Bone marrow (tissue), 2 donors: ENCODE data around the gene CHST14.
"Not testable (repeated sequence)": the region's sequence is repeated elsewhere in the genome, so short reads cannot be mapped to it uniquely, and the experiment has no call there.

Experiments
- DNase-seq, 2 donors: peaks; one replicate each; lab custom pipeline; 2025; lab: John Stamatoyannopoulos, UW

Gene CHST14

DNA sequence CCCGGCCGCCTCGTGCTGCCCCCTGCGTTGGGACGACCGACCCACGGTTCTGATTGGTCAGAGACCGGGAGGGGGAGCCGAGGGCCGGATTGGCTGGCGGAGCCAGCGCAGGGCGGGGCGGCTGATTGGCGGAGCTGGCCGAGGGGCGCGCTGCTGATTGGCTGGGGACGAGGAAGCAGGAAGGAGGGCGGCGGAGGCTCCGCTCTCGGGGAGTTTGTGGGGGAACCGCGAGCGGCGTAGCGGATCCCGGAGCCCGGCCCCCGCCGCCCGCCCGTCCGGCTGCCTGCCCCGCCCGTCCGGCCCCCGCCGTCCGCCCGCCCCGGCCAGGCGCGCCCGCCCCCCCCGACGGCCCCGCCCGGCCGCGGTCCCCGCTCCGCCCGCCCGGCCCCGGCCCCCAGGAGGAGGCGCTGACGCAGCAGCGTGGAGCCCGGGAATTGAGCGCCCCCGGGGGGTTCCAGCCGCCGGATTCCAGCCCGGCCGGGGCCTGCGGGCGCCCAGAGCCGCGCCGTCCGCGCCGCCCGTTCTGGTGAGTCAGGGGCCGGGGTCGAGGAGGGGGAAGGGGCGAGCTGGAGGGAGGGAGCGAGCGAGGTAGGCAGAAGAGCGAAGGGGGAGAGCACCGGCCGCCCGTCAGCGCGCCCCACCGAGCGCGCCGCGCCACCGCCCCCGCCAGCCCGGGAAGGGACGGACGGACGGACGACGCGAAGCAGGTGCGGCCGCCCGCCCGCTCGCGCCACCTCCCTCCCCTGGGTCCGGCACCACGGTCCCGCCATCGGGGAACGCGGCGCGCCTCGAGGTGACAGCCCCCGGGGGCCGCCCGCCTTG is 29.8 kb upstream of the CHST14 start, which contains the start of gene BAHD1:
BAHD1 (plus strand) TSS at position 211 of the 822 bp plus-strand sequence. CDS start 17,512 bp downstream, outside the sequence.
- DNase-seq: peak; percentile 81

DNA sequence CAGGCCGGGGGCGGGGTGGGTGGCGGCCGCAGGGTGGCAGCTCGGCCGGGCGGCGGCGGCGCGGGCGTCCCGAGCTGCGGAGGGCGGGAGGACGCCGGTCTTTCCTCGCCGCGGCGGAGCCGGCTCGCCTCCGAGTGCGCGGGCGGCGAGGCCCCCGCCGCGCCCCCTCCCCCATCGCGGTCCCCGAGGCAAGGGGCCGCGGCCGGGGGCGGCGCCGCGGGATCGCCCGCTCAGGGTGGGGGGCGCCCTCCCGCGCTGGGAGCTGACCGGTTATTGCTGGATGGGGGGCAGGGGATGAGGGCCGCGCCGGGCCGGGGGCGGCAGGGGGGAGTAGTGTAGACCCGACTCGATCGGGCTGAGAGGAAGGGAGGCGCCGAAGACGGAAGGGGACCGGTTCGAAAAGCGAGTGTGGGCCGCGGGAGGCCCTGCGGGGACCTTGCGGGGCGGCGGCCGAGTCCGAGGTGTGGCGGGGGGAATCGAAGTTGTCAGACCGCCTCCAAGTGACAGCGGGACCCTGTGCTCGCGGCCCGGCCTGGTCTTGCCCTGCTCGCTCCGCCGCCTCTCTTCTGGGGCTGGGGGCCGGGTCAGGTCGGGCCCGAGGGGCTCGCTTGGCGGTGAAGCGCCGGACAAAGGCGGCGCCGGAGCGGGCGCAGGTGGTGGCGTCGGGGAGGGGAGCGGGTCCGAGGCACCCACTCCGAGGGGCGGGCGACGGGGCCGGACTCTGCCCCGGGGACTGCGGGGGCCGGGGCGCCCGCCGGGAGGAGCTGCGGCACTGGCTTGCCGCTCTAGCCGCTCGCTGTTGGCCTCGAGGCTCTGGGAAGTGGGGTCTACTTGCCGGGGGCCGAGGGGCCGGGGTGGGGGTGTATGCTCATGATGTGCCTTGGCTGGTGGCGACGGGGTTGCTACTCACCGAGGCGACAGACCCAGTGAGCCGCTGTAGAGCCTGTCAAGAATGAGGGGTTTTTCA is 28.9 kb upstream of the CHST14 start:
- DNase-seq: no peak

DNA sequence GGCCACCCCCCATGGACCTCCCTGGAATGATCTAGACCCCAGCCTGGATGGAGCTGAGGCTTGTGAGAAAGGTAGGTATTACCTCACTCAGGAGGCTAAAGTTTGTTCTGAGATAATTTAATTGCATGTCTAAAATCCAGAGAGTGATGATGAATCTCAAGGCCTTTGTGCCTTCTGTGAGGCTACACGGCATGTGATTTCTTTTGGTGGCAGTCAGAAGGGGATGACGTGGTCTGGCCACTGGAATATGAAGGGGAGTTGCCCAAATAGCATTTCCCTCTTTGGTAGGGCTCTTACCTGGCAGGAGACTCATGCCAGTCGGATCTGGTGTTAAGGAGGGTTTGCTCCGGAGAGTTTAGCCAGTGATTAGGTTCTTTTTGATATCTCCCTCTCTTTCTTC is 27.5 kb upstream of the CHST14 start:
- no peak for DNase-seq

- DNase-seq: no peak
These were observed 26.9 kb upstream of the CHST14 start for GRCh38 chr15:40443846-40444245.

DNA sequence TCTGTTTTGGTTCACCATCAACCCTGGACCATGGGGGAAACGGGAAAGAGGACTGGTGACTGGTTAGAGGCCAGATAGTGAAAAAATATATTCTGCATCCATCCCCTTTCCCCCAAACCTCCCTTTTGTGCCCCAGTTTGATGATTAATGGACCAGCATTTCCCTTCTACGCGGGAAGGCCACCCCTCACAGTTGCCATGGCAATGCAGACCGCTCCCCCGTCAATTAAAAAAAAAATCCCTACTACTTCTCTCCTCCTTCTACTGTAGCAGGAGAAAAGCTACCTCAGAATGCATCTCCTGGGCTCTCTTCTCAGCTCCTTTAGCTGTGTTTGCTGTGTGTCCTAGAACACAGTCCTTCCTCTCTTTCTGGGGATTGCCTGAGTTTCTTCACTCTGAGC is 26.0 kb upstream of the CHST14 start:
- no peak for DNase-seq

- DNase-seq: no peak
These were observed 25.3 kb upstream of the CHST14 start for GRCh38 chr15:40445421-40445922.

DNA sequence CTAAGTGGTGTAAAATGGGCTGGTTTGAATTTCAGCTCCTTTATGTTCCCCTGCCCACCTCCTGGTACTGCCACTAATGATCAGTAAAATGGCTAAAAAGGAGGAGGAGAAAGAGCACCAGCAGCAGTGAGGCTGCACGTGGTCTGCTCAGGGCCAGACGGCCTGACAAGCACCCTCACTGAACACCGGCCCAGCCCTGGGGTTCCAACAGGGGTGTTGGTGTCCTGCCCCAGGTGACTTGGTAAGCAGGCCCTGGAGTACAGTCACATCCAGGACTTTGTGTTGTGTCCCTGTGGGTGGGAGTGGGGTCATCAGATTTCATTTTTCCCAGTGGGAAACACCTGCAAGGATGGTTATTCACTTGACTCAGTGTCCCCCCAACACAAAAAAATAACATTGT is 24.6 kb upstream of the CHST14 start:
- DNase-seq: no peak

DNA sequence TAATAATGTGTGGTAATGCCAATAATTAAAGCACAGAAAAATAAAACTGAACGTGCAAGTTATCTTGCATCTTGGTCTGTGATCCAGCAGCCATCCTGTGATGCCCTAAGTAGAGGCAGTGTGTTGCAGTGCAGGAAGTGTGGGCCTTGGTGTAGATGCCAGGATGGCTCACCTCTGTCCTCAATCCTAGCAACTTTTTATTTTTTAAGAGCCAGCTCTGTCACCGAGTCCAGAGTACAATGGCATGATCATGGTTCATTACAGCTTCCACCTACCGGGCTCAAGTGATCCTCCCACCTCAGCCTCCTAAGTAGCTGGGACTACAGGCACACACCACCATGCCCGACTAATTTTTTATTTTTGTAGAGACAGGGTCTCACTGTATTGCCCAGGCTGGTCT is 22.4 kb upstream of the CHST14 start:
- no peak for DNase-seq

GRCh38 chr15:40449275-40449674 is 21.5 kb upstream of the CHST14 start:
- no peak for DNase-seq

DNA sequence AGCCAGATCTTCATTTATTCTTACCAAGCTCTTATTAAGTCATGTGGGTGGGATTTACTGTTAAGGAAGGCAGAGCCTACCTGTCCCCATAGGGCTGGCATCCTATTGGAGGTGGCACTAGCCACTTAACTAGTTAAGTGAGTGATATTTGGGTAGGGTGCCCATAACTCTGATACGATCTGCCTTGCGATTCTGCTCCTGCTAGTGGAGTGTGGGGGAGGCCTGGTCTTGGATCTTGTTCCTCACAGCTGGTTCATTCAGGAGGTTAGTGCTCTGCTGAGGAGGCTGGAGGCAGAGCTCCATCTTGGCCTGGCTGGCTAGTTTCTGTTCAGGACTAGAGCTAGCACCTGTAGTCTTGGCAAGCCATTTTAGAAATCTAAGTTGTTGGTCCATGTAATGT is 20.7 kb upstream of the CHST14 start:
- DNase-seq: no peak

DNA sequence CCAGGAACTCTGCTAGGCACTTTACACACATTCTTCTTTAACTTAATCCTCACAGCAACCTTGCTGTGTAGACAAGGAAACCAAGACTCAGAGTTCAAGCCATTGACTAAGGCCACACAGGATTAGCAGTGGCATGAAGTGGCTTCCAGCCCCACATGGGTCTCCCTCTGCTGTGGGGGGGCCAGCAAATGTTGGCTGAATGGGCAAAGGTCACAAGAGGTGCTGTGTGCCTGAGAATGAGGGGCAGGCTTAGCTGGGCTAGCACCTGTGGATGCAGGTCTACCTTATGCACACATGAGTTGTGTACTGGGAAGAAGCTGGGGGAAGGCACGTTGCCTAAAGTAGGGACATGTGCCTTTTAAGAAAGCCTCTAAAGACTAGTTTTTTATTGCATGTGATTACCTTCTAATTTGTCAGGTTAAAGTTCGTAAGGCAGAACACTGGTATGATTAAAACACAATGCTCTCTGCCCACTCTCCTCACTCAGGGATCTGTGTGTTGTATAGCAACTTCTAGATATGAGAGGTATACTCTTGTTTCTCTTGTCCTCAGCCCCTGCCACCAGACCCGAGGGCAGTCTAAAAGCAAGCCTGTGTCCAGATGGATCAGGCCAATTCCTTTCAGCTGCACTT is 19.1 kb upstream of the CHST14 start:
- no peak for DNase-seq

DNA sequence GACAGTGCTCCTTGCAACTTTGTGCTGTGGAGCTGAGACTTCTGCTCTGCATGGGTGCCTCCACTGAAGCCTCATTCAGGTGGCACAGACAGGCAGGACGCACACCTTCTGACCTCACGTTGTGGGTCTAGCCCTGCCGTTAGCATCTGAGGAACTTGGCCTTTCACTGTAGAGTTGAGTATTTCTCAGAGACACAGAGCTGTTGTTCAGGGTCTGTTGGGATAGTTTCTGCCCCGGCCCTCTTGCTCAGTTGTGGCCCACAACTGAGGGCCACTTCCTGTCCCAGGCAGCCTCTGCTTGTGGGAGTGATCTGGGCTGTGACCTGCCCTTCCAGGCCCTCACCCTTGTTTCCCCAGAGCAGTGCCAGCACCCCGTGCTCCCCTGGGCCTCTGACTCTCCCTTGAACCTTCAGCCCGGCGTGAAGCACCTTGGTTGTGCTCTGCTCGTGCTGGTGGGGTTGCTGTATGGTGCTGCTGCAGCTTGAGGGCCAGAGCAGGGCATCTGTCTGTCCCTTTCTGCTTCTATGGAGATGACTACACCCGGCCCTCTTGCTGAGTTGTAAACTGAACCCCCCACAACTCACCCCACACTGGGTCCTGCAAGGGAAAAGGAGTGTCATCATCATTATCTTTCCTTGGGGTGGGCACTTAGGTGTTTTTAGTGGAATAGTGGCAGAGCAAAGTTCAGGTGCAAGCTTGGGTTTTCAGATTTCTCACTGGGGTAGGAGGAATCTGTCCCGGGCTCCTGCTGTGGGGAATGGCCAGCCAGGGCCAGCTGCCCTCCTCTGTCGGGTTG is 18.3 kb upstream of the CHST14 start:
- no peak for DNase-seq

- DNase-seq: not testable (repeated sequence)
These were observed 16.8 kb upstream of the CHST14 start for GRCh38 chr15:40453941-40454340.

- no peak for DNase-seq
These were observed 15.8 kb upstream of the CHST14 start for GRCh38 chr15:40454904-40455391.

DNA sequence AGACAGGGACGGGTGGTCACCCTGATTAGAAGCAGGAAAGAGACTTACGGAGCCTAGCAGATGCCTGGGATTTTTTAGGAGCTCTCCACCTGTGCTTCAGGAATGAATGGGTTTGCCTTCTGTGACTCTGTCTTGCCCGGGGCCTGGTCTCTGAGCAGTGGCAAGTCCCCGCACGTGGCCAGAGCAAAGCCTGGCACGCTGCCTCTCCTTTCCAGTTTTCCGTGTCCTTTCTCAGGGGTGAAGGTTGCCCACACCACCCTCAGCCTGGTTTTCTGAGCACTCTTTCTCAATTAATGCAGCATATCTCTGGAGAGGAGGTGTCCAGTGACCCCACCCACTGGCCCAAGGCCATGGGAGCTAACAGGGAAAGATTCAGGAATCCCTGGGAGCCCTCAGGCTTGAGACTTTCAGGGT is 14.5 kb upstream of the CHST14 start:
- DNase-seq: no peak

GRCh38 chr15:40456738-40457137 is 14.0 kb upstream of the CHST14 start:
- DNase-seq: no peak

DNA sequence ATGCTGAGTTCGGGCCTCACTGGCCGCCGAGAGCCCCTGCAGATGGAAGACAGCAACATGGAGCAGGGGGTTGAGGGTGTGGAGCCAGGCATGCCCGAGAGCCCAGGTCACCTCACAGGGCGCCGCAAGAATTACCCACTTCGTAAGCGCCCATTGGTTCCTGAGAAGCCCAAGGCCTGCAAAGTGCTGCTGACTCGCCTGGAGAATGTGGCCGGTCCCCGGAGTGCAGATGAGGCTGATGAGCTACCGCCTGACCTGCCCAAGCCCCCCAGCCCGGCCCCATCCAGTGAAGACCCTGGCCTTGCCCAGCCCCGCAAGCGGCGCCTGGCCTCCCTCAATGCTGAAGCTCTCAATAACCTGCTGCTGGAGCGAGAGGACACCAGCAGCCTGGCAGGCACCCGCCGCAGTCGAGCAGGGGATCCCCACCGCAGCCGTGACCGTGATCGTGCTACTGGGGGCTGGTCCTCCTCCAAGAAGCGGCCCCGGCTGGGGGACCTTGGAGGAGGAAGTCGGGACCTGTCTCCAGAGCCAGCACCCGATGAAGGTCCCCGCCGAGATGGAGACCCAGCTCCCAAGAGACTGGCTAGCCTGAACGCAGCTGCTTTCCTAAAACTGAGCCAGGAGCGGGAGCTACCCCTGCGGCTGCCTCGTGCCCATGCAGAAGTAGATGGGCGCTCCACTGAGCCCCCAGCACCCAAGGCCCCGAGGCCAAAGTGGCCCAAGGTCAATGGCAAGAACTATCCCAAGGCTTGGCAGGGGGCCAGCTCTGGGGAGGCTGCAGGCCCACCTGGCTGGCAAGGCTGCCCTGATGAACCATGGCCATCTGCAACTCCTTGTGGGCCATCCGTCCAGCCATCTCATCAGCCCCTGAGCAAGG is 12.1 kb upstream of the CHST14 start:
- DNase-seq: no peak

DNA sequence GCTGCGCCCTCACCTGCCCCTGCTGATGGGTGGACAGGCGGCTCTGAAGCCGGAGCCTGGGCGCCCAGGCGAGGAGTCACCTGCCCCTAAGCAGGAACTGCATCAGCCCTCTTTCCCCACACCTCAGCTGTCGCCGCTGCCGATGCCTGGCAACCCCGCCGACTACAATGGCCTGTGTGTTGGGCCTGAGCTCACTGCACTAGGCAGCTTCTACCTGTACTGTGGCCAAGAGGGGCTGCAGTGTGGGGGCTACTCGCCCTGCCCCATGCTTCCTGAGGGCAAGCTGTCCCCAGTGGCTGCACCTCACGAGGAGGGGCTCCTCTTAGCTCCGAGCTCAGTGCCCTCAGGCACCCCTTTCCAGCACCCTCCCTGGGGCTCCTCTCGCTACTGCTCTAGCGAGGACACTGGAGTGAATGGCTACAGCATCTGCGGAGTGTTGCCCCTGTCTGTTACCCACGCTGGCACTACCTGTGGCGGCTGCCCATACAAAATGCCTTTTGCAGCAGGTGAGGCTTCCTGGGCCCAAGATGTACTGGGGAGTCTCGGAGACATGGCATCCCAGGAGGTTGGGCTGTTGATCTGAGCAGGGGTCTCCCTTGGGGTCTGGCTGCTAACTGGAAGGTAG is 11.3 kb upstream of the CHST14 start:
- no peak for DNase-seq

DNA sequence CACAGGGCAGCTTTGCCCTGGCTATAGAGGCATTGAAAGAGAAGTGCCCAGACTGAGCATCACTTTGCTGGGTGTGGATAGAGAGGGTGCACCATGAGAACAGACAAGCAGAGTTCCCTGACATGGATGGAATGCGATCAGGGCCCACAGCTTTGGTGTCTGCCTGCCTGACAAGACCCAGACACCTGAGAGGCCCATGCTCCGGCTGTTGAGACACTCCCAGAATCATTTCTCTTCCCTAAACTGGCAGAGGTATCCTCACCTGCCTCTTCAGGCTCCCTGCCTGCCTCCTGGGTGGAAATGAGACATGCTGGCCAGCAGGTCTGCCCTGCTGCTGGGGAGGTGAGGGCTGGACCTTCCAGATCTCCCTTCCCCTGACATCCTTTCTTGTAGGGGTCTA is 10.4 kb upstream of the CHST14 start:
- no peak for DNase-seq

DNA sequence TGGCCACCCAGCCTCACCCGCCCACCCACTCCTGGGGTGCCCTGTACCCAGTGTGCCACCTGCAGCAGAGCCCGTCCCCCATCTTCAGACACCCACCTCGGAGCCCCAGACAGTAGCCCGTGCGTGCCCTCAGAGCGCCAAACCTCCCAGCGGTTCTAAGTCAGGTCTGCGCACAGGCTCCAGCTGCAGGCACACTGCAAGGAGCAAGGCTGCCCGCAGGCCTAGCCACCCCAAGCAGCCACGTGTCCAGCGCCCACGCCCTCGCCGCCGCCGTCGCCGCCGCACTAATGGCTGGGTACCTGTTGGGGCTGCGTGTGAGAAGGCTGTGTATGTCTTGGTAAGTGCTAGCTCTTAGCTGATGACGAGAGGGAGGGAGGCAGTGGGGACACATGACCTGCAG is 8.8 kb upstream of the CHST14 start:
- DNase-seq: no peak
